PC-3 (cell line): Measurements from ENCODE around the gene ANKS6. TPM values are rescaled to one million over a fixed set of nuclear protein-coding genes. Genes with fewer than 3 reads are reported as not detected.

Experiments used
- ATAC-seq: fragments of 200-7000 bp; cut with Tn5 transposase; 2 replicates; pipeline ENCODE4 v1.9.1; 2020; ENCODE audit warnings: mild to moderate bottlenecking, moderate library complexity
- BruUV-seq: library from RNA; stranded (reverse); fragments of 400-500 nt; replicated peaks from 2 replicates; lab custom pipeline; 2021; lab: Mats Ljungman, UMichigan
- CTCF ChIA-PET: fragments of 300-600 bp; sonication (Branson Sonifier 250); formaldehyde crosslinking; loops from one replicate; lab custom pipeline; 2022; ENCODE audit warnings: antibody characterized with exemption; lab: Charles Lee
- POLR2A ChIA-PET: fragments of 300-600 bp; sonication (Branson Sonifier 250); formaldehyde crosslinking; loops from one replicate; lab custom pipeline; 2022; ENCODE audit warnings: antibody characterized with exemption; ENCODE audit not compliant: unreplicated experiment; lab: Charles Lee
- DNase-seq: peaks from one replicate; pipeline ENCODE4 v3.0.0-alpha.2; 2015
- H2AFZ ChIP-seq: fragments of 300-600 bp; sonication (generic); 2 replicates; pipeline ENCODE4 v1.6.0; 2016; ENCODE audit warnings: antibody characterized with exemption, low read length
- H3F3A ChIP-seq: fragments of 300-600 bp; sonication (generic); one replicate; pipeline ENCODE4 v1.6.0; 2017; ENCODE audit warnings: antibody characterized with exemption, low read length, control low read depth, mild to moderate bottlenecking; ENCODE audit not compliant: unreplicated experiment
- H3K27ac ChIP-seq: fragments of 300-600 bp; sonication (generic); 2 replicates; pipeline ENCODE4 v1.5.1; 2016; ENCODE audit warnings: mild to moderate bottlenecking, low read length
- H3K27me3 ChIP-seq: fragments of 300-600 bp; sonication (generic); 2 replicates; pipeline ENCODE4 v1.6.1; 2016; ENCODE audit warnings: low read length, mixed read lengths
- H3K36me3 ChIP-seq: fragments of 300-600 bp; sonication (generic); 2 replicates; pipeline ENCODE4 v1.6.1; 2016; ENCODE audit warnings: low read depth, mixed run types, low read length, mixed read lengths
- H3K4me1 ChIP-seq: fragments of 300-600 bp; sonication (generic); 2 replicates; pipeline ENCODE4 v1.5.1; 2016; ENCODE audit warnings: low read length; ENCODE audit not compliant: insufficient read depth
- H3K4me2 ChIP-seq: fragments of 300-600 bp; sonication (generic); 2 replicates; pipeline ENCODE4 v1.6.0; 2016; ENCODE audit warnings: low read length
- H3K4me3 ChIP-seq: fragments of 300-600 bp; sonication (generic); 2 replicates; pipeline ENCODE4 v1.5.1; 2016; ENCODE audit warnings: mild to moderate bottlenecking, low read length, mixed read lengths
- H3K79me2 ChIP-seq: fragments of 300-600 bp; sonication (generic); 2 replicates; pipeline ENCODE4 v1.6.1; 2017; ENCODE audit warnings: low read length, mixed read lengths
- H3K9ac ChIP-seq: fragments of 300-600 bp; sonication (generic); 2 replicates; pipeline ENCODE4 v1.6.0; 2016; ENCODE audit warnings: mild to moderate bottlenecking, low read length
- H3K9me2 ChIP-seq: fragments of 300-600 bp; sonication (generic); replicated peaks from 2 replicates; pipeline ENCODE4 v1.6.1; 2016; ENCODE audit warnings: mixed run types, low read length, mixed read lengths
- H3K9me3 ChIP-seq: fragments of 300-600 bp; sonication (generic); 2 replicates; pipeline ENCODE4 v1.6.1; 2016; ENCODE audit warnings: low read length, mixed read lengths
- H4K20me1 ChIP-seq: fragments of 300-600 bp; sonication (generic); 2 replicates; pipeline ENCODE4 v1.6.1; 2016; ENCODE audit warnings: low read length, mixed read lengths
- CTCF ChIP-seq: fragments of 300-600 bp; sonication (generic); conservative IDR thresholded peaks from 2 replicates; pipeline ENCODE4 v1.5.1; 2017; ENCODE audit warnings: antibody characterized with exemption, low read depth, mild to moderate bottlenecking, low read length
- EZH2 ChIP-seq: fragments of 300-600 bp; sonication (generic); IDR thresholded peaks from one replicate; pipeline ENCODE4 v1.6.1; 2017; ENCODE audit warnings: antibody characterized with exemption, mild to moderate bottlenecking, low read length; ENCODE audit not compliant: unreplicated experiment
- EZH2phosphoT487 ChIP-seq: fragments of 300-600 bp; sonication (generic); IDR thresholded peaks from 2 replicates; pipeline ENCODE4 v1.6.1; 2018; ENCODE audit warnings: mild to moderate bottlenecking, antibody characterized with exemption, low read length, borderline replicate concordance
- intact Hi-C: fragments of 100-400 bp; cut with micrococcal nuclease; formaldehyde crosslinking; loops from 2 replicates; pipeline ENCODE4 v1.9.0; 2023
- total RNA-seq: library from RNA; depleted of rRNA; stranded (reverse); fragments of >200 nt; gene quantifications from 2 replicates; pipeline ENCODE4 v1.2.3, GENCODE V29; 2014

ANKS6 gene
- total RNA-seq, 1 experiment from 2014 or later, result 39.7 TPM

GRCh38 chr9:98727428-98727827 lies 68.9 kb downstream of the ANKS6 start:
- H3K4me3 ChIP-seq, result no peak overlapping the region
- no peak overlapping the region for H3K27ac ChIP-seq
- no peak for DNase-seq
- H3K4me1 ChIP-seq, result no peaks in the 10 kb centered on the region
- H3K4me2 ChIP-seq, result no peak overlapping the region
- H3K9me3 ChIP-seq, result no peaks in the 10 kb centered on the region
- no peaks in the 10 kb centered on the region for H3K36me3 ChIP-seq
- H3K9ac ChIP-seq, result no peak overlapping the region
- intact Hi-C loops, result no loop called here
- no TSS peak for BruUV-seq
- ChIA-PET CTCF (no interaction called here), POLR2A (no interaction called here)
- no peaks in the 10 kb centered on the region for H3K79me2 ChIP-seq
- no peaks in the 10 kb centered on the region for H3F3A ChIP-seq
- TF ChIP-seq CTCF (no peak), EZH2 (no peak), EZH2phosphoT487 (no peak)
- no peaks in the 10 kb centered on the region for H3K9me2 ChIP-seq
- no peak for ATAC-seq
- H4K20me1 ChIP-seq, result no peaks in the 10 kb centered on the region
- H2AFZ ChIP-seq, result no peak overlapping the region
- H3K27me3 ChIP-seq, result 0 out of 2 replicates have a peak, but pooled peaks cover 5% of the 10 kb centered on the region

GRCh38 chr9:98726735-98727134 lies 69.6 kb downstream of the ANKS6 start:
- TF ChIP-seq EZH2 (no peak), CTCF (no peak), EZH2phosphoT487 (no peak)
- Histone ChIP-seq H3K9ac (no peak overlapping the region), H3K79me2 (no peaks in the 10 kb centered on the region), H3K9me3 (no peaks in the 10 kb centered on the region), H3K27me3 (0 out of 2 replicates have a peak, but pooled peaks cover 5% of the 10 kb centered on the region), H3K9me2 (no peaks in the 10 kb centered on the region), H2AFZ (no peak overlapping the region), H3F3A (no peaks in the 10 kb centered on the region), H3K4me2 (no peak overlapping the region), H3K4me1 (no peaks in the 10 kb centered on the region), H3K27ac (no peak overlapping the region), H4K20me1 (no peaks in the 10 kb centered on the region), H3K36me3 (no peaks in the 10 kb centered on the region), H3K4me3 (no peak overlapping the region)
- ChIA-PET POLR2A (no interaction called here), CTCF (no interaction called here)
- intact Hi-C loops, result no loop called here
- BruUV-seq, result no TSS peak
- DNase-seq (no peak), ATAC-seq (no peak)

GRCh38 chr9:98724810-98725530 lies 71.4 kb downstream of the ANKS6 start:
- no peaks in the 10 kb centered on the region for H3K9me3 ChIP-seq
- H3F3A ChIP-seq, result no peaks in the 10 kb centered on the region
- CTCF ChIA-PET, result no interaction called here
- BruUV-seq, result no TSS peak
- H3K36me3 ChIP-seq, result no peaks in the 10 kb centered on the region
- intact Hi-C loops, result no loop called here
- H3K27ac ChIP-seq, result no peak overlapping the region
- H3K9ac ChIP-seq, result no peak overlapping the region
- no peak overlapping the region for H3K4me2 ChIP-seq
- H3K4me3 ChIP-seq, result no peak overlapping the region
- TF ChIP-seq EZH2 (no peak), EZH2phosphoT487 (no peak), CTCF (no peak)
- no peaks in the 10 kb centered on the region for H4K20me1 ChIP-seq
- no peaks in the 10 kb centered on the region for H3K79me2 ChIP-seq
- no peaks in the 10 kb centered on the region for H3K4me1 ChIP-seq
- no peak overlapping the region for H2AFZ ChIP-seq
- no peaks in the 10 kb centered on the region for H3K9me2 ChIP-seq
- POLR2A ChIA-PET, result no interaction called here
- H3K27me3 ChIP-seq, result 0 out of 2 replicates have a peak, but pooled peaks cover 5% of the 10 kb centered on the region
- ATAC-seq, result no peak
- no peak for DNase-seq
